ENCODE data around the gene SPRYD4.

Gene SPRYD4

DNA sequence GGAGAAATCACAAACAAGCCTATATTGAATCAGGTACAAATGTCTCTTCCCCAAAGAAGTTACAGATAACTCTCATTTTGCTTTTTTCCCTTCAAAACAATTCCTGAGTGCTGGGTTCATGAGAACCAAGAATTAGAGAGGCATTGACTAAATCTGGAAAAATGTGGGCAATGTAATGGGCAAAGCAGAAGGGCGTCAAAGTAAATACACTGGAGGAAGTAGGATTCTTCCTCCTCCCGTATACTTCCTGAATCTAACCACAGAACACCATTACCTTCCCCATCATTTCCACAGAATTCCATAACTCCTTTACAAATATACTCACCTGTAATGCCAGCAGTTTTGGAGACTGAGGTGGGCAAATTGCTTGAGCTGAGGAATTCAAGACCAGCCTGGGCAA is 50.2 kb downstream of the SPRYD4 start:
- TF ChIP-seq EZH2 (IDR thresholded peaks at IDR 0.05; ENCODE audit: borderline replicate concordance, low read length): no peak
- TF ChIP-seq, protein P1, sequence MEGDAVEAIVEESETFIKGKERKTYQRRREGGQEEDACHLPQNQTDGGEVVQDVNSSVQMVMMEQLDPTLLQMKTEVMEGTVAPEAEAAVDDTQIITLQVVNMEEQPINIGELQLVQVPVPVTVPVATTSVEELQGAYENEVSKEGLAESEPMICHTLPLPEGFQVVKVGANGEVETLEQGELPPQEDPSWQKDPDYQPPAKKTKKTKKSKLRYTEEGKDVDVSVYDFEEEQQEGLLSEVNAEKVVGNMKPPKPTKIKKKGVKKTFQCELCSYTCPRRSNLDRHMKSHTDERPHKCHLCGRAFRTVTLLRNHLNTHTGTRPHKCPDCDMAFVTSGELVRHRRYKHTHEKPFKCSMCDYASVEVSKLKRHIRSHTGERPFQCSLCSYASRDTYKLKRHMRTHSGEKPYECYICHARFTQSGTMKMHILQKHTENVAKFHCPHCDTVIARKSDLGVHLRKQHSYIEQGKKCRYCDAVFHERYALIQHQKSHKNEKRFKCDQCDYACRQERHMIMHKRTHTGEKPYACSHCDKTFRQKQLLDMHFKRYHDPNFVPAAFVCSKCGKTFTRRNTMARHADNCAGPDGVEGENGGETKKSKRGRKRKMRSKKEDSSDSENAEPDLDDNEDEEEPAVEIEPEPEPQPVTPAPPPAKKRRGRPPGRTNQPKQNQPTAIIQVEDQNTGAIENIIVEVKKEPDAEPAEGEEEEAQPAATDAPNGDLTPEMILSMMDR (IDR thresholded peaks at IDR 0.05; ENCODE audit: low read length): no peak
- H3K27me3 ChIP-seq (ENCODE audit: insufficient read depth, low read length): no peaks in the 10 kb centered on the region

GRCh38 chr12:56520048-56520447 is 51.7 kb downstream of the SPRYD4 start:
- H2AFZ ChIP-seq (ENCODE audit: low read length): no peak overlapping the region
- no peak overlapping the region for H3K4me2 ChIP-seq (ENCODE audit: low read length)
- no peaks in the 10 kb centered on the region for H3F3A ChIP-seq (ENCODE audit: insufficient read depth, low read length)
- no peaks in the 10 kb centered on the region for H3K4me1 ChIP-seq (ENCODE audit: insufficient read depth, low read length, severe bottlenecking)
- H3K4me3 ChIP-seq (ENCODE audit: low read depth, low read length, poor library complexity, severe bottlenecking): no peak overlapping the region
- H3K27me3 ChIP-seq (ENCODE audit: insufficient read depth, low read length): no peaks in the 10 kb centered on the region
- no peak overlapping the region for H3K27ac ChIP-seq (ENCODE audit: low read depth, low read length, poor library complexity, severe bottlenecking)
- H4K20me1 ChIP-seq (ENCODE audit: insufficient read depth, low read length): no peaks in the 10 kb centered on the region
- H3K9ac ChIP-seq (ENCODE audit: low read length): no peak overlapping the region
- H3K9me2 ChIP-seq (ENCODE audit: low read depth, low read length): no peaks in the 10 kb centered on the region
- H3K9me3 ChIP-seq (ENCODE audit: low read length): no peaks in the 10 kb centered on the region
- H3K36me3 ChIP-seq (ENCODE audit: insufficient read depth, low read length): no peaks in the 10 kb centered on the region
- TF ChIP-seq, protein P1 (IDR thresholded peaks at IDR 0.05; ENCODE audit: low read length): no peak
- TF ChIP-seq EZH2 (IDR thresholded peaks at IDR 0.05; ENCODE audit: borderline replicate concordance, low read length): no peak
- no peaks in the 10 kb centered on the region for H3K79me2 ChIP-seq (ENCODE audit: insufficient read depth, low read length)

More for the DNA sequence above, 50.2 kb downstream of the SPRYD4 start:
- Histone ChIP-seq H3K79me2 (ENCODE audit: insufficient read depth, low read length) (no peaks in the 10 kb centered on the region), H3K9ac (ENCODE audit: low read length) (no peak overlapping the region), H3K36me3 (ENCODE audit: insufficient read depth, low read length) (no peaks in the 10 kb centered on the region), H4K20me1 (ENCODE audit: insufficient read depth, low read length) (no peaks in the 10 kb centered on the region), H3K9me2 (ENCODE audit: low read depth, low read length) (no peaks in the 10 kb centered on the region), H3K27ac (ENCODE audit: low read depth, low read length, poor library complexity, severe bottlenecking) (no peak overlapping the region), H2AFZ (ENCODE audit: low read length) (no peak overlapping the region), H3K4me2 (ENCODE audit: low read length) (no peak overlapping the region), H3K4me3 (ENCODE audit: low read depth, low read length, poor library complexity, severe bottlenecking) (no peak overlapping the region), H3K9me3 (ENCODE audit: low read length) (no peaks in the 10 kb centered on the region), H3K4me1 (ENCODE audit: insufficient read depth, low read length, severe bottlenecking) (no peaks in the 10 kb centered on the region), H3F3A (ENCODE audit: insufficient read depth, low read length) (no peaks in the 10 kb centered on the region)

DNA sequence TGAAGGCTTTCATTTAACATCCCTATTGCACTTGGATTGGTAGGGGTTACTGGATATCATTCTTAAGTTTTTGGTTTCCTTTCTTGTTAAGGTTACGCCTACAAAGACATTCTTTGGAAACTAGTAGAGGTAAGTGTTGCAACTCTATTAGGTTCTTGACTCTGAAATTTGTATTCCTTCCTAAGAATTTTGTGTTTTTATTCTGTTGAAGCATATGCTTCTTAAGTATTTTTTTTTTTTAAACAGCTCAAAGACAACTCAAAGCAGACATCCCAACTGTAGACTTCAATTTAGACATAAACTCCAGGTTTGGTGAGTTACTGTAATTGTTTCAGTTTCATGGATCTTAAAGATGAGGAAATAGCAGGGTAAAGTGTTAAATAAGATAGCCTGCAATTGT is 52.1 kb downstream of the SPRYD4 start:
- no peak for TF ChIP-seq EZH2 (IDR thresholded peaks at IDR 0.05; ENCODE audit: borderline replicate concordance, low read length)
- TF ChIP-seq, protein P1 (IDR thresholded peaks at IDR 0.05; ENCODE audit: low read length): no peak
- Histone ChIP-seq H4K20me1 (ENCODE audit: insufficient read depth, low read length) (no peaks in the 10 kb centered on the region), H3K9me2 (ENCODE audit: low read depth, low read length) (no peaks in the 10 kb centered on the region), H3F3A (ENCODE audit: insufficient read depth, low read length) (no peaks in the 10 kb centered on the region), H3K4me3 (ENCODE audit: low read depth, low read length, poor library complexity, severe bottlenecking) (no peak overlapping the region), H3K9ac (ENCODE audit: low read length) (no peak overlapping the region), H3K4me1 (ENCODE audit: insufficient read depth, low read length, severe bottlenecking) (no peaks in the 10 kb centered on the region), H3K9me3 (ENCODE audit: low read length) (no peaks in the 10 kb centered on the region), H3K27ac (ENCODE audit: low read depth, low read length, poor library complexity, severe bottlenecking) (no peak overlapping the region), H3K36me3 (ENCODE audit: insufficient read depth, low read length) (no peaks in the 10 kb centered on the region), H3K27me3 (ENCODE audit: insufficient read depth, low read length) (no peaks in the 10 kb centered on the region), H2AFZ (ENCODE audit: low read length) (no peak overlapping the region), H3K79me2 (ENCODE audit: insufficient read depth, low read length) (no peaks in the 10 kb centered on the region), H3K4me2 (ENCODE audit: low read length) (no peak overlapping the region)

All from OCI-LY1 (cell line).